Measurements from ENCODE around the gene PHF14.

The PHF14 gene

DNA sequence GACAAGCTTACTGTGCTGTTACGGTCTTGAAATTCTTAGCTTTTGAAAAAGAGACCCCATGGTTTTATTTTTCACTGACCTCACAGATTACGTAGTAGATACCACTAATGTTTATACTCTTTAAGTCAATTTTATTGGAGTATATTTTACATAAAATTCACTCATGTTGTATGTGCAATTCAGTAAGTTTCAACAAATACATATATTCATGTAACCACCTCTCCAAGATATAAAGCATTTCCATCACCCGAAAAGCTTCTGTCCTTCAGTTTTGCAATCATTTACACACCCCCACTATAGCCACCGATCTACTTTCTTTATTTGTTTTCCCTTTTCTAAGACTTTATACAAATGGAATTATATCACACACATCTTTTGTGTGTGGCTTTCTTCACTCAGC lies 199.2 kb downstream of the PHF14 start:
- no peak for DNase-seq (ENCODE audit: low read depth)

GRCh38 chr7:11175371-11175770 lies 201.7 kb downstream of the PHF14 start:
- no peak for DNase-seq (ENCODE audit: low read depth)

DNA sequence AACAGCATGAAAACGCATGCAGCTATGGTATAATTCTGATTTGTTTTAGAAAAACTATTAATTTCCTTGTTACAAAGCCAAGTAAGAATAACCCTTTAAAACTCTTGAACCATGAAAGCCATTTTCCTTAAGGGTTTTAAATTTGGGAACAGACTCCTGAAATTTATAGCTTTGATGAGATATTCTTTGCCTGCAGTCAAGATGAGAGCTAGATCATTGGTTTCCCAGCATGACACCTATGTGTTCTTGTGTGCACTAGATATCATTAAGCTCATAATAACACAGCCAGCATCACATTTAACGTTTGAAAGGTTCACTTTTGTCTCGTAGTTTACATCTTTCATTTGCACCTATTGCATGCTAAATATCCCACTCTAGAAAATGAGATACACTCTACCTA lies 202.2 kb downstream of the PHF14 start:
- DNase-seq (ENCODE audit: low read depth) = no peak

GRCh38 chr7:11176985-11177555 lies 203.4 kb downstream of the PHF14 start:
- no peak for DNase-seq (ENCODE audit: low read depth)

DNA sequence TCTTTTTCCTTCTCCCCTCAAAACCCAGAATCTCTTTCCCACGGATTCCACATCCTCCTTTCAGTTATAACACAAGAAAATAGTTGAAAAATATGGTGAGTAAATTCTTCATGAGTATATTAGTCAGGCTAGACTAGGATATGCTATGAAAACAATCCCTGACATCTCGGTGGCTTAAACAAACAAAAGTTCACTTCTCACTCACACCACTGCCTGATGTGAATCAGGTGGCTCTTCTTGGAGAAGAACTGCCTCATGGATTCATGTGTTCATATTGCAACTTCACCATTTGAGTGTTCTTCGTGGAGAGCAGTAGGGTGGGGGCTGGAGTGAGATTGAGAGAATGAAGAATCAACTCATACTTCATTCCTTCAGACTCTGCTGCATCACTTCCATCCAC lies 204.1 kb downstream of the PHF14 start:
- DNase-seq (ENCODE audit: low read depth) = no peak

DNA sequence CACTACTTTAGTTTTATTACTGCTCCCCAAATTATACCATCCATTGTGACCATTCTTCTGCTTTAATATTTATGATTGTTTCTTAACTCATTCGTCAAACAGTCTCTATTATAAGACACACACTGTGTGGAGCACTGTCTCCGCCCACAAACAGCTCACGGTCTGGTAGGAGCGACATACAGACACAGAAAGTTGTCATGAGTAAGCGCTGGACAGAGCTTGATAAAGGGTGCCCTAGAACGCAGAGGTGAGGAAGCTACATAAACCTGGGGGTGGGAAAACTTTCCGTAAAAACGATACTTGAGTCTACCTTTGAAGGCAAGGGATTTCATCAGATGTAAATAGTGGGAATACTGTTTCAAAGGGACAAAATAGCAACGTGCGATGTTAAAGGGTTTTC lies 207.9 kb downstream of the PHF14 start:
- DNase-seq (ENCODE audit: low read depth) = no peak

DNA sequence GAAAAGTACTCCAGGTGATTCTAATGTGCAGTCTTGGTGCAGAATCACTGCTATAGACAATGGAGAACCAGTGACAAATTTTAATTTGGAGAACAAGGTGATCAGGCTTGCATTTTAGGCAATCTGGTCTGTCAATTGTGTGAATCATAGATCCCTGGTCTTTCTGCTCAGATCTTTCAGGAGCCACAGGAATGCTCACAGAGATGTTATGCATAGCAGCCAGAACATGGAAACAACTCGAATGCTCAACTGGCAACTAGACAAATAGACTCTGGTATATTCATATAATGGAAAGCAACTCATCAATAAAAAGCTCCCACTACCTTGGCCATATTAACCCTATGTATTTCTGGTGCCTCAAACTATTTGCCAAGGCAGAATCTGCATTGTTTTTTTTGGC lies 209.1 kb downstream of the PHF14 start:
- no peak for DNase-seq (ENCODE audit: low read depth)

DNA sequence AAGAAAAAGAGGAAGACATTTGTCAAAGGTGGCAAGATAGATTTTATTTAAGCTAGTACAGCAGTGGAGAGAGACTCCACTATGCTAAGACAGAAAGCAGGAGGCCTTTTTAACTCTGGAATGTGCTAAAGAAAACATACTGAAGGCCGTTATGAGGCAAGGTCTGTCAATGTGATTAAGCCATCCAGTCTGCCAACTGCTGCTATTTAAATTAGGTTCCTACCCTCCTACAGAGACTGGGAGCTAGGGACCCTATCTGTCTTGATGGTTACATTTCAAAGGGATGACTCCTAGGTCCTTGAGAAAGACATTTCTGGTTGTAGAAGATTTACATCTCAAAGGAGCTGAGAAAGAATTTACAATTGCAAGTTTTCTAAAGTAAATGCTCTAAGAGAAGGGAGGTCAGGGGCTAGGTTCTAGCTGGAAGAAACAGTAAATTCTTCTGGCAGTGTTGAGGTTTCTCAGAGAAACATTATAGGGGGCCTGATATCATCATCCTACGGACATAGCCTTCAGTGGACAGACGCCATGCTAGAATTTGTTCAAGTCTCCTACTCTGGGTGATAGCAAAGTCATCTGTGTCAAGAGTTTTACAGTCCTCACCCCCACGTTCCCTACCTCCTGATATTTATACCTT lies 211.6 kb downstream of the PHF14 start:
- DNase-seq (ENCODE audit: low read depth) = no peak

DNA sequence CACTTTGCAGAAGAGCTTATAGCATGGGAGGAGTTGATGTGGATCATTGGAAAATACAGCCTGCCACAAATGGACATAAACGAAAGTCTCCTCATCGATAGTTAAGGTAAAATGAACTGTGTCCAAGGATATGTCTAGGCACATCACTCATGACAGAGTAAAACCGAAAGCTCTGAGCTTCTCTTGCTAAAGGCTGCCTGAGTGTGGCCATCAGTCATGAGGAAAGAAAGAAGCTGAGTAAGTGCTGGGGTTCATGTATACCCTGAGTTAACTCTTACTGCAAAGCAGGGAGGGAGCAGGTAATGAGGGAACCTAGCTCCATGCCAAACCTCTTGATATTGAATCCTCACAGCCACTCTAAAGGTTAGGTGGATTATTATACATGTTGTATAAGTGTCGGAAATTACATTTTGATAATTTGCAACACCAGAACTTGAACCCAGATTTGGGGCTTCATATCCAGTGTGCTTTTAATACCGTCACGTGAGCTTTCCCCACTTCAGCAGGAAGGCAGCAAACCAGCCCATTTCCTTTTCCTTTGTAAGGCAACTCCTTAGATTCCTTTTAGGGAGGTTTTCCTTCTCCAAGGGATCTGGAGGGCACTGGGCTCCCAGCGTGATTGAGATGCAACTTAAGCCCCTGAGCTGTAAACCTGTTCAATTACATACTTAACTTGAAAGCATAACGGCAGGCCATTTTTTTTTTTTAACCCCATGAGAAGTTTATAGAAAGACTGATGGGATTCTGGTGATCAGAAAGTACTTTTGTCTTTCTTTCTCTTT lies 215.0 kb downstream of the PHF14 start:
- no peak for DNase-seq (ENCODE audit: low read depth)

DNA sequence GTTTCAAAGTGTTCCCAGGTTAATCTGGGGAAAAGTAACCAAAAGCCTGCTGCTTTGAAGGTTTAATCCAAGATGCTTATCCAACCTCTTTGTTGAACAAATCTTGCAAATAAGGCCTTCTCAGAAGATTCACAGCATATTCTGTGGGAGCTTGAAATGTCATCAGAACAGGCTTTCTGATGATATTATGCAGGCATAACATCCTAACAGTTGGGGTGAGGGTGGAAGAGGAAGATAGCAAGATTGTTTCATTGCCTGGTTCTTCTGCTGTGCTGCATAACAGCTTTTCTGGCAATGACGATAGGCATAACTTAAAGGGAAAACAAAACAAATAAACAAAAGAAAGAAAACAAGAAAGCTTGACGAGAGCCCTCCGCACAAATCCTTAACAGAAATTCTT lies 217.4 kb downstream of the PHF14 start:
- DNase-seq (ENCODE audit: low read depth) = no peak

GRCh38 chr7:11191574-11192220 lies 218.0 kb downstream of the PHF14 start:
- no peak for DNase-seq (ENCODE audit: low read depth)

DNA sequence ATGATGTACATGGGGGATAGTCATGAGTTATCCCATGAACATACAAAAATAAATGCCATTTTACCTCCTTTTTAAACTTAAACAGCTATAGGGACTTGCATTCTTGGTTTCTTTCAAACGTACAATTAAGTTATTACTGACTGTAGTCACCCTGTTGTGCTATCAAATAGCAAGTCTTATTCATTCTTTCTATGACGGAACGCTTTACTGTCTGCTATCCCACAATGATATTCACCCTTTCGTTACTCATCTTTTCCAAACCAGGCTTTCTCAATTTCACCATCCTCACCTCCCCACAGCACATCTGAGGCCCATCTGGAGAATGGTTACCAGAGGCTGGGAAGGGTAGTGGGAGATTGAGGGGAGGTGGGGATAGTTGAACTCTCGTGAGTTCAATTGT lies 218.8 kb downstream of the PHF14 start:
- no peak for DNase-seq (ENCODE audit: low read depth)

- DNase-seq (ENCODE audit: low read depth) = no peak
Observed at GRCh38 chr7:11193131-11193867, 219.6 kb downstream of the PHF14 start.

DNA sequence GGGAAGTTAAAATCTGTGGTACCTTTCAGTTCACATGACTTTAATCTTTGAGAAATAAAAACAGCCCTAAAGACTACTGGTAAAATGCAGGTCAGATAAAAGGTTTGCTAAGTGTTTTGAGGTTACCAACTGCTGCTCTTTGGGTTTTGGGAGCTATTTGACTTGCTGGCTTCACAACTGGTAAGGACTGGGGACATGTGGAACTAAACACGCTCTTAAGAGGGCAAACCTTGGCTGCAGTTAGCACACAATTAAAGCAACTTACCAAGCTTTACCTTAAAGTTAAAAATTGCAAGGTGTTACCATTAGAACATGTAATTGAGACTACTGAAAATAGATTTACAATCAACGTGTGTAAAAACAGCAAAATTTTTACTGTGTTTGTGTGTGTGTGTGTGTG lies 220.2 kb downstream of the PHF14 start:
- DNase-seq (ENCODE audit: low read depth) = no peak

- no peak for DNase-seq (ENCODE audit: low read depth)
Observed at GRCh38 chr7:11194492-11194891, 220.8 kb downstream of the PHF14 start.

DNA sequence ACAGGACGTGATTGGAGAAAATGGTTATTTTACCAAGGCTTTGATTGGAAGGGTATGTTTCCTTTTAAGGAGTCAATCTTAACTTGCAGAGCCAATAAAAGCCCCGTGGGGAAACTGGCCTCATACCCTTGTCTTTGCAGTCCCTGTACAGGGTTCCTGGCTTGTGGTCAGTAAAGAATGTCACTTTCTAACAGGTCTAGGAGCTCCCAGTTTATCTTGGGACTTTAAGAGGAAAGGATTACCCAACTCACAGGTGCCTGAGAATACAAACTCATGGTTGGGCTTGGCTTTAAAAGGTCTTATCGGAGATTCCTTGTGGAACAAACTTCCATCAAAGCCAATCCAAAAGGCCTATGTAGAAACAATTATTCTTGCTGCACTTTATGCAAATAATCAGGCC lies 221.8 kb downstream of the PHF14 start:
- no peak for DNase-seq (ENCODE audit: low read depth)

DNA sequence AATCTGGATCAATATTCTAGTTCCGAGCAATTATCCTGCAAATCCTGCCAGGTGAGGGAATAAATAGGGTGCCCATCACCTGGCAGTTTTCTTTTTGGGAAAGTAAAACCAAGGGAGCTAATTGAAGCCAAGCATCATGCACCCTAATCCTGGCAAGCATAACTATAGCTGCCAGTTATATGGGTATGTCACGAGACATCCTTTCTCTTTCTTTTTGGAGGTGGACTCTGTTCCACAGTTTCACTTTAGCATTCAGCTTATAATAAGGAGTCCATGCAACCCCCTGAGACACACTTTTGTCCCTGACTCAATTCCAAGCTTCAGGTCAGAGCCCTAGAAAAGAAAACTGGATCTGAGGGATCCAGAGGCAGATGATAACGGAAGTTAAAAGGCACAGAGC lies 222.5 kb downstream of the PHF14 start:
- no peak for DNase-seq (ENCODE audit: low read depth)

DNA sequence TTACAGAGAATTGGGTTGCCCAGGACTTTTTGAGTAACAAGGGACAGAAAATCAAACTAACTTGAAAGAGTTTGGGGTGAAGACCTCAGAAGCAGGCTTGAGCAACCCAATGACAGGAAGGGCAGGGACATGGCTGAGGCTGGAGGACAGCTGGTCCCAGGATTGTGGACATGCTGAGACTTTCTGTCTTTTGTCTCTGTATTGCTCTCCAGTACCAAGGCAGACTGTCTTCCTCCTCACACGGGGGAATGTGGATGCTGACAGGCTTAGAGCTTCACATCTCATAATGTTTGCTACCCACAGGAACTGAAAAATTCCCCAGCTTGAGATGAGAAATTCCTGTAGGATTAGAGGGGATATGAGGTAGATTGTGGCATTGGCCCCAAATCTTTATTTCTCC lies 229.6 kb downstream of the PHF14 start:
- DNase-seq (ENCODE audit: low read depth) = no peak

DNA sequence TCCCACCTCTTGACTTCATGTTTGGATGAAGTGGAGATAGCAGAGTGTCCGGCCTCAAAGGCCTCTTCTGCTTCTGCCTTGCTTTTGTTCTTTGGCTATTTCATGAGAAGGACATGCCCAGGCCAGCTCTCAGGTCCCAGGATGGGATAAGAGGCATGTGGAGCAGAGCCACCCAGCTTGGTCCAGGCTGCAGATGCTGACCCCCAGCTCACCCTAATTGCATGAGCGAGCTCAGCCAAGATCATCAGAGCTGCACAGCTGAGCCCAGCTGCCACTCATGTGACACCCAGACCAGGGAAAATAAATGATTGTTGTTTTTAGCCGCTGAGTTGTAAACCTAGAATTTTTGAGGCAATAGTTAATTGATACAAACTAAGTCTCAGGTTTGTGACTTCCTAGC lies 230.0 kb downstream of the PHF14 start:
- no peak for DNase-seq (ENCODE audit: low read depth)

GRCh38 chr7:11206177-11206899 lies 232.7 kb downstream of the PHF14 start:
- no peak for DNase-seq (ENCODE audit: low read depth)

DNA sequence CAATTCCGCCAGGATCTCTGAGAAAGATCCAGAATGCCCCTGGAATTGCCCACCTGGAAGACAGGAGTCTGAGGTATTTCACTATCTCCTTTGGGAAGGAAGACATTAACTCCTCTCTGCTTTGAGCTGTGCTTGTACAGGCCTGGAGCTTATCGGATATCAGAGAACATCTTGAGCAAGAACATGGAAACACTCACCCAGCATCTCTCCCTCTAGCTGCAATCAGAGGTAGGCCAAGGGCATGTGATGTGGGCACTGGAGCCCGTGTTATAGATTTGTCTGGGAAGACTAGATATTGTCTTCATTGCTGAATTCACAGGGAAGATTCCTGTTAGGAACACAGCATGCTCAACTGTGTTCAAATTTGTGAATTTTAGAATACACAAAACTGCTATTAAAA lies 233.9 kb downstream of the PHF14 start:
- no peak for DNase-seq (ENCODE audit: low read depth)

Measured in stimulated activated CD4-positive, alpha-beta T cell treated with anti-CD3 and anti-CD28 coated beads, Interleukin-2, amount 100 ng/mL, for 4 hours (primary cell).